Endothelial cell of umbilical vein (primary cell): ENCODE measurements around the gene NBEAL1. TPM values are rescaled to one million over a fixed set of nuclear protein-coding genes. Genes with fewer than 3 reads are reported as not detected.

Experiments
- BruUV-seq: library from RNA; stranded (reverse); fragments of 400-500 nt; replicated peaks from 2 replicates; lab custom pipeline; 2021; lab: Mats Ljungman, UMichigan
- CTCF ChIA-PET: fragments of 300-600, 350-600 bp; sonication (Branson Sonifier 250); formaldehyde crosslinking; loops from one replicate; lab custom pipeline; 2021; ENCODE audit warnings: antibody characterized with exemption, inconsistent platforms; lab: Charles Lee
- POLR2A ChIA-PET: fragments of 300-600, 350-600 bp; sonication (Branson Sonifier 250); formaldehyde crosslinking; loops from one replicate; lab custom pipeline; 2021; ENCODE audit warnings: antibody characterized with exemption, inconsistent platforms; lab: Charles Lee
- DNase-seq: peaks from one replicate; pipeline ENCODE4 v3.0.0-alpha.2; 2011; ENCODE audit warnings: low read depth, low spot score
- FAIRE-seq: peaks from 2 replicates; lab custom pipeline; 2011; peaks lifted over from hg19 to GRCh38; lab: Jason Lieb, UNC
- H2AFZ ChIP-seq: 2 replicates; pipeline ENCODE4 v1.6.0; 2012; ENCODE audit warnings: low read depth, low read length, control low read depth, inconsistent platforms
- H3K27ac ChIP-seq: 2 replicates; pipeline ENCODE4 v1.5.1; 2011; ENCODE audit warnings: low read depth, mild to moderate bottlenecking, control low read depth, low read length, moderate library complexity; ENCODE audit not compliant: insufficient read depth
- H3K27me3 ChIP-seq, 2 experiments: 2 replicates each; pipeline versions ENCODE4 v1.6.0 to v1.6.1; 2011; ENCODE audit warnings: low read length in 2 of 2, mixed read lengths in 1 of 2; ENCODE audit not compliant: control insufficient read depth in 2 of 2, insufficient read depth in 2 of 2
- H3K36me3 ChIP-seq, 2 experiments: 2 replicates in 1 of 2; 3 replicates in 1 of 2; pipeline ENCODE4 v1.5.1; 2011; ENCODE audit warnings: low read length in 2 of 2, mild to moderate bottlenecking in 1 of 2, moderate library complexity in 1 of 2; ENCODE audit not compliant: control insufficient read depth in 2 of 2, insufficient read depth in 2 of 2; ENCODE audit errors: extremely low read depth in 1 of 2
- H3K4me1 ChIP-seq: 3 replicates; pipeline ENCODE4 v1.5.1; 2011; ENCODE audit warnings: mild to moderate bottlenecking, low read length; ENCODE audit not compliant: control insufficient read depth, insufficient read depth; ENCODE audit errors: extremely low read depth
- H3K4me2 ChIP-seq: 2 replicates; pipeline ENCODE4 v1.6.1; 2011; ENCODE audit warnings: low read length, control low read depth, mixed read lengths; ENCODE audit not compliant: insufficient read depth
- H3K4me3 ChIP-seq, 3 experiments: fragments of 200-600 bp in 1 of 3; sonication (generic), shearing (Covaris generic) in 1 of 3; replicated peaks in 1 of 3; 2 replicates each; pipeline ENCODE4 v1.5.1; 2011 to 2016; ENCODE audit warnings: control low read depth in 3 of 3, low read length in 3 of 3, mild to moderate bottlenecking in 2 of 3, inconsistent platforms in 1 of 3, low read depth in 1 of 3, moderate library complexity in 1 of 3; ENCODE audit not compliant: insufficient read depth in 1 of 3
- H3K79me2 ChIP-seq: 2 replicates; pipeline ENCODE4 v1.6.0; 2012; ENCODE audit warnings: low read length, inconsistent platforms; ENCODE audit not compliant: control insufficient read depth, insufficient read depth
- H3K9ac ChIP-seq: replicated peaks from 2 replicates; pipeline ENCODE3; 2011; ENCODE audit warnings: low read length, control low read depth; ENCODE audit not compliant: insufficient read depth; ENCODE audit errors: extremely low read depth
- H3K9me1 ChIP-seq: replicated peaks from 3 replicates; pipeline ENCODE4 v1.6.0; 2011; ENCODE audit warnings: mild to moderate bottlenecking, low read length; ENCODE audit not compliant: control insufficient read depth, insufficient read depth; ENCODE audit errors: extremely low read depth
- H3K9me3 ChIP-seq: replicated peaks from 2 replicates; pipeline ENCODE4 v1.5.1; 2012; ENCODE audit warnings: low read length, inconsistent platforms; ENCODE audit not compliant: control insufficient read depth, insufficient read depth
- H4K20me1 ChIP-seq: replicated peaks from 2 replicates; pipeline ENCODE3; 2011; ENCODE audit warnings: mild to moderate bottlenecking, low read length; ENCODE audit not compliant: control insufficient read depth, insufficient read depth; ENCODE audit errors: extremely low read depth
- CTCF ChIP-seq, 2 donors: IDR thresholded peaks; 1 replicate in 1 of 2; 2 replicates in 1 of 2; pipeline ENCODE4 v1.5.1; 2011; ENCODE audit warnings: low read length in 2 of 2, mild to moderate bottlenecking in 2 of 2, moderate library complexity in 2 of 2, control low read depth in 1 of 2, inconsistent platforms in 1 of 2, low read depth in 1 of 2; ENCODE audit not compliant: insufficient read depth in 1 of 2; ENCODE audit errors: extremely low read depth in 1 of 2
- EZH2 ChIP-seq: IDR thresholded peaks from 2 replicates; pipeline ENCODE4 v1.6.1; 2012; ENCODE audit warnings: borderline replicate concordance, low read depth, mild to moderate bottlenecking, moderate library complexity, low read length, inconsistent platforms; ENCODE audit not compliant: severe bottlenecking
- FOS ChIP-seq: IDR thresholded peaks from 2 replicates; pipeline ENCODE4 v1.6.1; 2011; ENCODE audit warnings: mild to moderate bottlenecking, low read length, moderate library complexity, borderline replicate concordance; ENCODE audit not compliant: insufficient read depth
- GATA2 ChIP-seq: IDR thresholded peaks from 2 replicates; pipeline ENCODE4 v1.7.0; 2011; ENCODE audit warnings: low read depth, mild to moderate bottlenecking, moderate library complexity, mixed read lengths, low read length; ENCODE audit not compliant: insufficient read length, insufficient read depth
- JUN ChIP-seq: IDR thresholded peaks from 2 replicates; pipeline ENCODE4 v1.6.1; 2011; ENCODE audit warnings: borderline replicate concordance, low read depth; ENCODE audit not compliant: insufficient read length, insufficient read depth
- MAX ChIP-seq: IDR thresholded peaks from 2 replicates; pipeline ENCODE4 v1.6.1; 2011; ENCODE audit not compliant: insufficient read depth, insufficient read length
- MYC ChIP-seq: IDR thresholded peaks from one replicate; pipeline ENCODE4 v1.6.1; 2011; ENCODE audit warnings: mild to moderate bottlenecking, low read depth, low read length
- POLR2A ChIP-seq: IDR thresholded peaks from 2 replicates; pipeline ENCODE4 v1.6.1; 2012; ENCODE audit warnings: low read depth, mild to moderate bottlenecking, control low read depth, low read length
- POLR2AphosphoS5 ChIP-seq: IDR thresholded peaks from 2 replicates; pipeline ENCODE4 v1.6.1; 2012; ENCODE audit warnings: low read depth, mild to moderate bottlenecking, control low read depth, low read length, moderate library complexity; ENCODE audit not compliant: insufficient read depth
- dilution Hi-C: fragments of 300-500 bp; cut with MboI; formaldehyde crosslinking; loops from one replicate; pipeline ENCODE4 v1.15.0; 2019; ENCODE audit warnings: low sequenced_read_pairs; ENCODE audit not compliant: extremely low pct_ligation_motif_present
- intact Hi-C: fragments of 100-400 bp; cut with micrococcal nuclease; formaldehyde crosslinking; loops from one replicate; pipeline ENCODE4 v1.10.0; 2022
- polyA plus RNA-seq, 4 experiments: library from polyadenylated mRNA; depleted of rRNA in 3 of 4; stranded (reverse) in 3 of 4; unstranded in 1 of 4; fragments of >200 nt; gene quantifications; 2 replicates each; pipeline versions ENCODE4 v1.2.1 to v1.2.3, GENCODE V29; 2011 to 2012; ENCODE audit warnings: missing spikeins in 1 of 4
- total RNA-seq: library from RNA; stranded (reverse); gene quantifications from 2 replicates; pipeline ENCODE4 v1.2.3, GENCODE V29; 2021

Gene NBEAL1
- total and polyA plus RNA-seq, 2 donors (not counting 3 experiments of a cell fraction or from before 2014, with no cell fraction given): 2.1 to 23.3 TPM

GRCh38 chr2:203242518-203242917 lies 227.8 kb downstream of the NBEAL1 start:
- no peaks in the 10 kb centered on the region for H3K9me3 ChIP-seq
- no peak overlapping the region for H3K9ac ChIP-seq
- H3K36me3 ChIP-seq: peaks cover 0 to 4% of the 10 kb centered on the region in 2 experiments
- no peaks in the 10 kb centered on the region for H3K9me1 ChIP-seq
- H2AFZ ChIP-seq: no peak overlapping the region
- CTCF ChIA-PET: no interaction called here
- FAIRE-seq: no peak
- no peaks in the 10 kb centered on the region for H3K27me3 ChIP-seq
- no peak overlapping the region for H3K27ac ChIP-seq
- H3K79me2 ChIP-seq: peaks cover 32% of the 10 kb centered on the region
- DNase-seq: no peak
- H3K4me1 ChIP-seq: peaks cover 5% of the 10 kb centered on the region
- POLR2A ChIA-PET: no interaction called here
- intact Hi-C loops (no loop called here), dilution Hi-C loops (no loop called here)
- TF ChIP-seq GATA2 (no peak), EZH2 (no peak), MYC (no peak), POLR2A (no peak), CTCF (IDR thresholded peaks at IDR 0.05; ENCODE audit: extremely low read depth in 1 of 2, insufficient read depth in 1 of 2, low read depth in 1 of 2, low read length in 2 of 2) (no peak), FOS (no peak), JUN (no peak)
- H3K4me3 ChIP-seq: no peak overlapping the region
- no peaks in the 10 kb centered on the region for H4K20me1 ChIP-seq
- no TSS peak for BruUV-seq
- H3K4me2 ChIP-seq: no peak overlapping the region

- DNase-seq (no peak), FAIRE-seq (no peak)
- Histone ChIP-seq H3K27me3 (no peaks in the 10 kb centered on the region), H3K9ac (no peak overlapping the region), H4K20me1 (no peaks in the 10 kb centered on the region), H3K4me2 (no peak overlapping the region), H2AFZ (no peak overlapping the region), H3K27ac (no peak overlapping the region), H3K79me2 (peaks cover 9% of the 10 kb centered on the region), H3K4me3 (no peak overlapping the region), H3K36me3 (peaks cover 0 to 4% of the 10 kb centered on the region in 2 experiments), H3K9me1 (no peaks in the 10 kb centered on the region), H3K9me3 (no peaks in the 10 kb centered on the region), H3K4me1 (no peaks in the 10 kb centered on the region)
- intact Hi-C loops (no loop called here), dilution Hi-C loops (no loop called here)
- CTCF ChIA-PET: interaction anchor here (1.9 kb wide), 1 partner anchor 22 kb away, joined by 5 read pairs; no protein-coding TSS in a partner anchor
- POLR2A ChIA-PET: no interaction called here
- TF ChIP-seq JUN (no peak), POLR2AphosphoS5 (no peak), FOS (no peak), MAX (no peak), POLR2A (no peak), EZH2 (no peak), MYC (no peak), CTCF (IDR thresholded peaks at IDR 0.05; ENCODE audit: extremely low read depth in 1 of 2, insufficient read depth in 1 of 2, low read depth in 1 of 2, low read length in 2 of 2) (no peak), GATA2 (no peak)
- no TSS peak for BruUV-seq
These were observed 232.0 kb downstream of the NBEAL1 start for GRCh38 chr2:203246646-203247045.
